ENCODE results near the gene FAM131A. TPM values are rescaled to one million over a fixed set of nuclear protein-coding genes. Genes with fewer than 3 reads are reported as not detected.

FAM131A gene
- total RNA-seq, 4 donors from 2014 or later: 19.1 to 30.8 (median 25.9) TPM

DNA sequence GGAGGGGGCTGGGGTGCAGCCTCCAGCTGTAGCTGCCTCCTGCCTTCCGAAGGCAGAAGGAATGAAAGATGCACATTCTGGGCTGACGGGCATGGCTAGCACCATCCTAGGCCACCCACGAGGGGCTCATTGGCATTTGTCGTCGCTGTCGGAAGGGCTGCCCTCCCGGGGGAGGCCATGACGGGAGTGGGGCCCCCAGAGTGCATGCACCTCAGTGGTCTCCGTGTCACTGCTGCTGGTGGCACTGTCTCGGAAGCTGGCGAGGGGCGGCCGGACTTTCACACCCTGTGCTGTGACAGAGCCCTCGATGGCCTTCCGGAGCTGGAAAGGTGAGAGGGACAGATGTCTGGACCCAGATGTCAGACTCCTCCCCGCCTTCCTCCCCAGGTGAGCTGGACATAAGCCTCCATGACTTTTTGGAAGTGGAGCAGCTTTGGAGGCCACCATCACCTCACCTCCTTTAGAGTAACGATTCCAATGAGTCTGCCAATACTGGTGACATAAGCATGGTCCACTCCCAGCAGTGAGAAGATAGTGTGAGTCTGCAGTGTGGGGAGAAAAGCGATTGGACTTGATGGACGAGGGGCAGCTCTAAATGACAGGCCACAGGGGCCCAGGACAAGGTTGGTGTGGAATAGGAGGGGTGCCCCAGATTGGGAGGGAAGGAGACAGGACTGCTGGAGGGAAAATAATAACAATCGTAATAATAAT lies 9.2 kb downstream of the FAM131A start:
- TF ChIP-seq, protein P1, sequence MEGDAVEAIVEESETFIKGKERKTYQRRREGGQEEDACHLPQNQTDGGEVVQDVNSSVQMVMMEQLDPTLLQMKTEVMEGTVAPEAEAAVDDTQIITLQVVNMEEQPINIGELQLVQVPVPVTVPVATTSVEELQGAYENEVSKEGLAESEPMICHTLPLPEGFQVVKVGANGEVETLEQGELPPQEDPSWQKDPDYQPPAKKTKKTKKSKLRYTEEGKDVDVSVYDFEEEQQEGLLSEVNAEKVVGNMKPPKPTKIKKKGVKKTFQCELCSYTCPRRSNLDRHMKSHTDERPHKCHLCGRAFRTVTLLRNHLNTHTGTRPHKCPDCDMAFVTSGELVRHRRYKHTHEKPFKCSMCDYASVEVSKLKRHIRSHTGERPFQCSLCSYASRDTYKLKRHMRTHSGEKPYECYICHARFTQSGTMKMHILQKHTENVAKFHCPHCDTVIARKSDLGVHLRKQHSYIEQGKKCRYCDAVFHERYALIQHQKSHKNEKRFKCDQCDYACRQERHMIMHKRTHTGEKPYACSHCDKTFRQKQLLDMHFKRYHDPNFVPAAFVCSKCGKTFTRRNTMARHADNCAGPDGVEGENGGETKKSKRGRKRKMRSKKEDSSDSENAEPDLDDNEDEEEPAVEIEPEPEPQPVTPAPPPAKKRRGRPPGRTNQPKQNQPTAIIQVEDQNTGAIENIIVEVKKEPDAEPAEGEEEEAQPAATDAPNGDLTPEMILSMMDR (IDR thresholded peaks at IDR 0.05): no peak
- DNase-seq (ENCODE audit: low spot score) (no peak), ATAC-seq (ENCODE audit: low FRiP score) (no peak)

DNA sequence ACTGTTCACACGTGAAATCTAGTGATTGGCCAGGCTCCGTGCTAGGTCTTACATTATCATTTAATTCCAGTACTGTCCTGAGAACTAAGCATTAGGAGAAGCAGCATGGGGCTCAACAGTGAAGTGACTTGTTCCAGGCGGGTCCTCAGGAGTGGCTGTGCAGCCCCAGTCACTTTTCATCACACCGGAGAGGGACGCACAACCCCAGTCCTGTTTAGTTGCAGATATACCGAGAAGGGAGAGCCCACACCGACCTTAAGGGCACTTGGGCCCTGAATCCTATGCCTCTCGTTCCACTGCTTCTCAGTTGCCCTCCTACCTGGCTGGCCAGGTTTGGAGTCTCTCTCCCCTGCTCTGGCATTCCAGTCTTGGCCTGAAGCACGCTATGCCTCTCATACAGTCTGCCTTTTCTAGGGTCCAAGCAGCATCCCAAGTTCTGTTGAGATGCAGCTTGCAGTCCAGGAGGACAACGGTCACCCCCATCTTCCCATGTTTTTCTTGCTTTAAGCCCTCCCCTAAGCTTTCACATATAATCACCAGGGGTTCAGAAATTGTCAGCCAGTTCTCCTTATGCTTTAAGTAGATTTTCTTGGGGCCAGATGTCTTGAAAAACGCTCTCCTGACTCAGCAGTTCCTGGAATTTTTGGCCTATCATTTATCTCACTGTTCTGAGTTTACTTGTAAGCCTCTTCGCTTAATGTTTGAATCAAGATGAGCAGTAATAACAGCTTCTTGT lies 10.1 kb downstream of the FAM131A start:
- DNase-seq (ENCODE audit: low spot score) (no peak), ATAC-seq (ENCODE audit: low FRiP score) (peak; percentile 33)
- TF ChIP-seq, protein P1 (IDR thresholded peaks at IDR 0.05): no peak

DNA sequence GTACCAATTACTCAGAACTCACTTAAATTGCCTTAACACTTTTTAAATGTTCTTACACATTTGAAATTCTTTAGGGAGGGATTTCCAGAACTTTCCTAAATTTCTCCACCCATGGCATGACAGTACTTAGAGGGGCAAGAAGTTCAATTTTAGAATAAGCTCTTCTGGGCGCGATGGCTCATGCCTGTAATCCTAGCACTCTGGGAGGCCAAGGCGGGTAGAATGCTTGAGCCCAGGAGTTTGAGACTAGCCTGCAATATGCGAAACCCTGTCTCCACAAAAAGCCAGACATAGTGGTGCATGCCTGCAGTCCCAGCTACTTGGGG lies 10.6 kb downstream of the FAM131A start:
- peak; percentile 20 for ATAC-seq (ENCODE audit: low FRiP score)
- TF ChIP-seq, protein P1 (IDR thresholded peaks at IDR 0.05): no peak

DNA sequence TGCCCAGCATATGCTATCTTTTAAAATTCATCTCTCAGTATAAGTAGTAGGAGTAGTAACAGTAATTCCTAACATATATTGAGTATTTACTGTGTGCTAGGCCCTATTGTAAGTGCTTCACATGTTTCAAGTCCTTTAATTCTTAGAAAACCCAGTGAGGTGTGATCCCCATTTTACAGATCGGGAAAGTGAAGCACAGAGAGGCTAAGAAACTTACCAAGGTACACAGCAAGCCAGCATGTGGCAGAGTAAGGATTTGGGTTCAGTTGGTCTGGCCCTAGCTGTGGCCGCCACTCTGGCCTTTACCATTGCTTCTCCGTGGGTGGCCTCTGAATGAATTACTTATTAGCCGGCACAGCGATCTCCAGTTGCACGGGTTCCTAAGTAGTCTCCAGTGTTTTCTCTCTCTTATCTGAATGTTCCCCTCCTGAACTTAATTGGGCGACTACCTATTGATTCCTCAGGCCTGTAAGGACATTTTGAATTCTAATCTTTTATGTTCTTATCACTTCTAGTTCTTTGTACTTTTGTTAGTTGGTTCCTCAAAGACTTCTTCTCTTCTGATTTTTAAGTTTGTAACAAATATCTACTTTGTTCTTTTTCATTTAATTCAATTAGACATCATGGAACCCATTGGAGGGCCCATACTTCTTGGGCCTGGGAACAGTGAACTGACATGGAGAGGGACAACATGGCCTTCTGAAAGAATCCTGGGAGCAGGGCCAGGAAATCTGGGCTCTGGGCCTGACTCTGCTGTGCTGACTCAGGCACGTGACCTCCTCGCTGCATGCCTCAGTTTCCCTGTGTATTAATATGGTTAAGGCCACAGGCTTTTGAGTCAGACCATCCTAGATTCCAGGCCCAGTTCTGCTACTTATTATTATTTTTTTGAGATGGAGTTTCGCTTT lies 12.4 kb downstream of the FAM131A start:
- TF ChIP-seq, protein P1 (IDR thresholded peaks at IDR 0.05): no peak
- ATAC-seq (ENCODE audit: low FRiP score) (no peak), DNase-seq (ENCODE audit: low spot score) (no peak)

More for the DNA sequence above, 10.6 kb downstream of the FAM131A start:
- no peak for DNase-seq (ENCODE audit: low spot score)

DNA sequence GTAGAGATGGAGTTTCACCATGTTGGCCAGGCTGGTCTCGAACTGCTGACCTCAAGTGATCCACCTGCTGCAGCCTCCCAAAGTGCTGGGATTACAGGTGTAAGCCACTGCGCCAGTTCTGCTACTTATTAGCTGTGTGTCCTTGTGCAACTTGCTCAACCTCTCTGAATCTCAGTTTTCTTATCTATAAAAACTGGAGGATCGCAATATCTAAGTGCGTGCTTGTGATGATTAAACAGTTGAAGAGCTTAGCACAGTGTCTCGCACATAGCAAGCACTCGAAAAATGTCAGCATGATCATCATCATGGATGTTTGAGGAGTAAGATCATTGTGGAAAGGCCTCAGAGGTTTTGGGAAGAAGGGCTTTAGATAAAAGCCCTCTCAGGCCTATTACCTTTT lies 13.2 kb downstream of the FAM131A start:
- TF ChIP-seq, protein P1 (IDR thresholded peaks at IDR 0.05): no peak
- ATAC-seq (ENCODE audit: low FRiP score) (no peak), DNase-seq (ENCODE audit: low spot score) (no peak)

DNA sequence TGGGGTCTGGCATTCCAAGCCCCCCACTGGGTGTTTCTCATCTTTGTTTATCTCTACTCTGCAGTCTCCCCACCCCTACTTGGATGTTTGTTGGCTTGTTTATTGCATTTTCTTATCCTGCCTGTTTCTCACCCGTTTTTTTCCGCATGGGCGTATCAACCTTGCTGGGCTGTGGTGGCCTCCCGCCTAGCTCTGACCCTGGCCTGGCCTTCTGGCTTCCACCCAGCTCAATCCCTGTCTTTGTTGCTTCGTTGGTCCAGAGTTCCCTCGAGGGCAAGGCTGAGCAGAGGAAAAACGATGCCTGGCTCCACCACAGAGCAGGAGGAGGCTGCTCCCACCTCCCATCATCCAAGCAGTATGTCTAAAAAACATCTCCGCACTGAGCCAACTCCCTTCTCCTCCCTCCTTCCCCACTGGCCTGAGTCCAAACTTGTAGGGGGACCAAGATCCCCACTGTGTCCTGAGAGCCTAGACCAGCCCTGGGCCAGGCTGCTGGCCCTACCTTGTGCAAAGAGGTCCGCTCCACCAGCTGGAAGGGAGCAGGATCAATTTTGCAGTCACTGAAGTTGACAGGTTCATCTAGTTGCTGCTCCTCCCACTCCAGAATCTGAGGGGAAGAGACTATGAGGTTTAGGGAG lies 14.2 kb downstream of the FAM131A start:
- ATAC-seq (ENCODE audit: low FRiP score) (peak; percentile 1), DNase-seq (ENCODE audit: low spot score) (no peak)
- TF ChIP-seq, protein P1 (IDR thresholded peaks at IDR 0.05): no peak

All from omental fat pad (tissue), 4 donors.